ENCODE data around the gene MOXD1. TPM values are rescaled to one million over a fixed set of nuclear protein-coding genes. Genes with fewer than 3 reads are reported as not detected.
A peak's percentile ranks its signal among the peaks of the same experiment; 100 is the strongest.
"Not testable (repeated sequence)": the region's sequence is repeated elsewhere in the genome, so short reads cannot be mapped to it uniquely, and the experiment has no call there.

Gene MOXD1
- total RNA-seq, 1 donor from 2014 or later: 3.5 TPM

GRCh38 chr6:132298344-132298949, 102.8 kb downstream of the MOXD1 start:
- ATAC-seq: no peak
- no peak for DNase-seq
- intact Hi-C loops (cut with micrococcal nuclease): loop anchor here (5.0 kb wide), 1 partner anchor 184 kb away; no protein-coding TSS in a partner anchor

GRCh38 chr6:132289756-132290155, 111.5 kb downstream of the MOXD1 start:
- DNase-seq (no peak), ATAC-seq (no peak)
- intact Hi-C loops (cut with micrococcal nuclease): no loop called here

- intact Hi-C loops (cut with micrococcal nuclease): no loop called here
- ATAC-seq (no peak), DNase-seq (no peak)
These were observed 114.2 kb downstream of the MOXD1 start for GRCh38 chr6:132287101-132287500.

- ATAC-seq (no peak), DNase-seq (no peak)
- intact Hi-C loops (cut with micrococcal nuclease): no loop called here
These were observed 114.8 kb downstream of the MOXD1 start for GRCh38 chr6:132286298-132287019.

GRCh38 chr6:132285004-132285780, 116.1 kb downstream of the MOXD1 start:
- intact Hi-C loops (cut with micrococcal nuclease): no loop called here
- DNase-seq (no peak), ATAC-seq (no peak)

GRCh38 chr6:132282696-132283095, 118.6 kb downstream of the MOXD1 start:
- no peak for DNase-seq
- no peak for ATAC-seq
- intact Hi-C loops (cut with micrococcal nuclease): no loop called here

GRCh38 chr6:132280436-132280835, 120.8 kb downstream of the MOXD1 start:
- intact Hi-C loops (cut with micrococcal nuclease): no loop called here
- ATAC-seq (no peak), DNase-seq (no peak)

GRCh38 chr6:132279592-132280139, 121.6 kb downstream of the MOXD1 start:
- intact Hi-C loops (cut with micrococcal nuclease): loop anchor here (2.0 kb wide), 1 partner anchor 205 kb away; no protein-coding TSS in a partner anchor
- ATAC-seq (peak; percentile 79), DNase-seq (peak; percentile 72)

GRCh38 chr6:132275066-132275970, 126.0 kb downstream of the MOXD1 start:
- no peak for ATAC-seq
- DNase-seq: no peak
- intact Hi-C loops (cut with micrococcal nuclease): no loop called here

GRCh38 chr6:132272776-132273175, 128.5 kb downstream of the MOXD1 start:
- ATAC-seq (no peak), DNase-seq (no peak)
- intact Hi-C loops (cut with micrococcal nuclease): no loop called here

GRCh38 chr6:132270726-132271402, 130.4 kb downstream of the MOXD1 start:
- ATAC-seq (no peak), DNase-seq (no peak)
- intact Hi-C loops (cut with micrococcal nuclease): no loop called here

- intact Hi-C loops (cut with micrococcal nuclease); ATAC-seq; DNase-seq: not testable (repeated sequence)
These were observed 132.6 kb downstream of the MOXD1 start for GRCh38 chr6:132268666-132269065.

GRCh38 chr6:132268209-132268608, 133.1 kb downstream of the MOXD1 start:
- intact Hi-C loops (cut with micrococcal nuclease): no loop called here
- no peak for ATAC-seq

GRCh38 chr6:132265451-132266097, 135.7 kb downstream of the MOXD1 start:
- DNase-seq: no peak

More at GRCh38 chr6:132268209-132268608, 133.1 kb downstream of the MOXD1 start:
- DNase-seq: no peak

GRCh38 chr6:132264021-132264500, 137.2 kb downstream of the MOXD1 start:
- DNase-seq: no peak
- no peak for ATAC-seq
- intact Hi-C loops (cut with micrococcal nuclease): no loop called here

More at GRCh38 chr6:132265451-132266097, 135.7 kb downstream of the MOXD1 start:
- intact Hi-C loops (cut with micrococcal nuclease): no loop called here
- ATAC-seq: no peak

- ATAC-seq (no peak), DNase-seq (no peak)
- intact Hi-C loops (cut with micrococcal nuclease): no loop called here
These were observed 139.9 kb downstream of the MOXD1 start for GRCh38 chr6:132261354-132261753.

GRCh38 chr6:132259070-132259469, 142.2 kb downstream of the MOXD1 start:
- intact Hi-C loops (cut with micrococcal nuclease): no loop called here
- no peak for DNase-seq
- no peak for ATAC-seq

GRCh38 chr6:132257561-132257960, 143.7 kb downstream of the MOXD1 start:
- no peak for DNase-seq
- ATAC-seq: no peak
- intact Hi-C loops (cut with micrococcal nuclease): no loop called here
